Right cardiac atrium (tissue), 5 donors: ENCODE data around the gene HLTF. TPM values are rescaled to one million over a fixed set of nuclear protein-coding genes. Genes with fewer than 3 reads are reported as not detected.
"Not testable (repeated sequence)": the region's sequence is repeated elsewhere in the genome, so short reads cannot be mapped to it uniquely, and the experiment has no call there.

Experiments used
- ATAC-seq, 2 donors: fragments of 200-7000 bp; cut with Tn5 transposase; one replicate each; pipeline versions ENCODE4 v1.8.0 to v1.9.1; 2020; ENCODE audit warnings: moderate library complexity in 2 of 2, mild to moderate bottlenecking in 1 of 2
- DNase-seq, 3 donors: peaks; one replicate each; pipeline ENCODE4 v3.0.0-alpha.2; 2020
- H3K27ac ChIP-seq: one replicate; pipeline ENCODE4 v1.5.1; 2013; ENCODE audit warnings: mild to moderate bottlenecking, low read length, control low read depth, moderate library complexity
- H3K27me3 ChIP-seq: one replicate; pipeline ENCODE4 v1.6.1; 2013; ENCODE audit not compliant: control insufficient read depth, insufficient read depth
- H3K4me1 ChIP-seq: one replicate; pipeline ENCODE4 v1.6.1; 2013; ENCODE audit warnings: low read length; ENCODE audit not compliant: control insufficient read depth, insufficient read depth
- H3K4me3 ChIP-seq: one replicate; pipeline ENCODE4 v1.5.1; 2013; ENCODE audit warnings: low read length, control low read depth
- H3K9me3 ChIP-seq: one replicate; pipeline ENCODE4 v1.6.1; 2013; ENCODE audit warnings: low read length; ENCODE audit not compliant: control insufficient read depth
- WGBS: extraction: QIAGEN DNeasy Blood & Tissue Kit; methylation state at CpG from one replicate; pipeline ENCODE4 v1.1.7; 2013; 5-methylcytosine and 5-hydroxymethylcytosine counted together
- intact Hi-C, 4 donors: fragments of 100-400 bp; cut with DNase I; formaldehyde crosslinking; loops; one replicate each; pipeline versions ENCODE4 v1.11.0 to v1.14.0; 2022 to 2023
- polyA plus RNA-seq: library from polyadenylated mRNA; stranded (reverse); fragments of 200-250 nt; gene quantifications from one replicate; pipeline ENCODE4 v1.2.3, GENCODE V29; 2013
- total RNA-seq, 4 donors: library from RNA; stranded (reverse); fragmentation: NEBNext Ultra II Directional; extraction: Animal tissue kit (Norgen Biotek cat#: 25700); gene quantifications; one replicate each; pipeline ENCODE4 v1.2.1, GENCODE V29; 2021
- donor health status: healthy with polysubstance abuse.
- donor health status: DM: no; HTN: yes; CAD: no.
- donor health status: DM: no; HTN: no; CAD: no.
- donor health status: DM: no; HTN: yes; CAD: no; lungs with severe emphysema.
- donor health status: DM: yes; HTN: yes; CAD: no.

Gene HLTF
- total and polyA plus RNA-seq, 5 donors: 9.8 to 33.1 (median 26.6) TPM

- Histone ChIP-seq H3K4me1 (peaks cover 5% of the 10 kb centered on the region), H3K9me3 (no peaks in the 10 kb centered on the region), H3K27me3 (no peaks in the 10 kb centered on the region), H3K4me3 (no peak overlapping the region), H3K27ac (no peak overlapping the region)
- intact Hi-C loops: no loop called here
- WGBS: 68% methylated on average over 4 of the region's 4 CpGs
- ATAC-seq (no peak), DNase-seq (no peak)
Measured at GRCh38 chr3:148990236-148990635, 96.1 kb downstream of the HLTF start.

DNA sequence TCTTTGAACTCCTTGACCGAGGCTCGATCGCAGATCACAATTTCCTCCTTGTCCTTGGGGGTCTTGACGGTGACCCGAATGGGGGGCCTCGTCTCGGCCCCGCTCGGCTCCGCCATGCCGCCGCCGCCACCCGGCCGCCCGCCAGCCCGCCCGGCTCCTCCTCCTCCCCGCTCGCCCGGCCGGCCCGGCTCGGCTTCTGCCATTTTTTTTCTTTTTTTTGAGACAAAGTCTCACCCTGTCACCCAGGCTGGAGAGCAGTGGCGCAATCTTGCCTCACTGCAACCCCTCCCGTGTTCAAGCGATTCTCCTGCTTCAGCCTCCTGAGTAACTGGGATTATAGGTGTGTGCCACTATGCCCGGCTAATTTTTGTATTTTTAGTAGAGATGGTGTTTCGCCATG lies 98.8 kb downstream of the HLTF start:
- H3K9me3 ChIP-seq, DNase-seq, H3K4me1 ChIP-seq, H3K4me3 ChIP-seq, ATAC-seq, intact Hi-C loops, H3K27ac ChIP-seq, H3K27me3 ChIP-seq: not testable (repeated sequence)
- WGBS: 97% methylated on average over 29 of the region's 29 CpGs

GRCh38 chr3:148981273-148981672 lies 105.1 kb downstream of the HLTF start:
- intact Hi-C loops: no loop called here
- H3K9me3 ChIP-seq: no peaks in the 10 kb centered on the region
- no peak for ATAC-seq
- no peaks in the 10 kb centered on the region for H3K27me3 ChIP-seq
- 94% methylated on average over 1 of the region's 1 CpG for WGBS
- H3K4me1 ChIP-seq: no peaks in the 10 kb centered on the region
- H3K4me3 ChIP-seq: no peak overlapping the region
- H3K27ac ChIP-seq: no peak overlapping the region
- DNase-seq: no peak

Other genes with a start within 250 kb of the HLTF start
- 1 to 10 TPM; 1.1 to 2.3 (median 2.0) TPM for gene CPA3, start 221.2 kb downstream of the HLTF start, total RNA-seq
- gene CPA3, start 221.2 kb downstream of the HLTF start, polyA plus RNA-seq: 0.11 TPM
- gene GYG1, start 95.0 kb downstream of the HLTF start, total RNA-seq: 100 to 1,000 TPM in 3 of 4 donors, 10 to 100 TPM in 1; 98.4 to 144 (median 117) TPM
- 123 TPM for gene GYG1, start 95.0 kb downstream of the HLTF start, polyA plus RNA-seq
- 1 to 10 TPM; 7.4 to 9.7 (median 7.8) TPM for gene HPS3, start 43.1 kb upstream of the HLTF start, total RNA-seq
- 4.1 TPM for gene HPS3, start 43.1 kb upstream of the HLTF start, polyA plus RNA-seq
- 10 to 100 TPM; 11.0 to 31.2 (median 27.5) TPM for gene CP, start 135.3 kb upstream of the HLTF start, total RNA-seq
- gene CP, start 135.3 kb upstream of the HLTF start, polyA plus RNA-seq: 14.5 TPM
- 1 to 10 TPM; 2.9 to 6.1 (median 5.2) TPM for gene TM4SF18, start 247.1 kb upstream of the HLTF start, total RNA-seq
- gene TM4SF18, start 247.1 kb upstream of the HLTF start, polyA plus RNA-seq: 4.5 TPM